H1 (cell line): Measurements from ENCODE around the gene C2CD4A. TPM values are rescaled to one million over a fixed set of nuclear protein-coding genes. Genes with fewer than 3 reads are reported as not detected.

Experiments
- CTCF ChIA-PET: fragments of 300-600 bp; sonication (Branson Sonifier 250); formaldehyde crosslinking; loops from one replicate; lab custom pipeline; 2021; ENCODE audit not compliant: partially characterized antibody; lab: Charles Lee
- POLR2A ChIA-PET: fragments of 300-600 bp; sonication (Branson Sonifier 250); formaldehyde crosslinking; loops from one replicate; lab custom pipeline; 2021; ENCODE audit warnings: inconsistent platforms; ENCODE audit not compliant: partially characterized antibody; lab: Charles Lee
- DNase-seq, 2 experiments: peaks; one replicate each; pipeline versions ENCODE4 v3.0.0 to v3.0.0-alpha.2; 2010 to 2022; ENCODE audit warnings: low spot score in 2 of 2, low read depth in 1 of 2, mixed read lengths in 1 of 2
- FAIRE-seq: peaks from 2 replicates; lab custom pipeline; 2011; peaks lifted over from hg19 to GRCh38; lab: Jason Lieb, UNC
- H2AFZ ChIP-seq: 2 replicates; pipeline ENCODE4 v1.8.1; 2012; ENCODE audit warnings: low read length, inconsistent platforms
- H2AK5ac ChIP-seq: 2 replicates; pipeline ENCODE4 v1.6.1; 2013; ENCODE audit warnings: low read depth, low read length
- H2BK120ac ChIP-seq: replicated peaks from 2 replicates; pipeline ENCODE3; 2013; ENCODE audit warnings: low read depth, low read length, inconsistent platforms
- H2BK12ac ChIP-seq: 2 replicates; pipeline ENCODE4 v1.6.1; 2013; ENCODE audit warnings: low read depth, low read length
- H2BK15ac ChIP-seq: 2 replicates; pipeline ENCODE4 v1.6.1; 2013; ENCODE audit warnings: low read length
- H2BK20ac ChIP-seq: 2 replicates; pipeline ENCODE4 v1.6.1; 2013; ENCODE audit warnings: low read length
- H2BK5ac ChIP-seq: 2 replicates; pipeline ENCODE4 v1.6.1; 2013; ENCODE audit warnings: low read depth, low read length
- H3K14ac ChIP-seq: 2 replicates; pipeline ENCODE4 v1.6.1; 2013; ENCODE audit warnings: inconsistent platforms; ENCODE audit not compliant: insufficient read length
- H3K18ac ChIP-seq: 2 replicates; pipeline ENCODE4 v1.6.1; 2013; ENCODE audit warnings: low read length; ENCODE audit errors: extremely low read depth
- H3K23ac ChIP-seq: 2 replicates; pipeline ENCODE4 v1.6.1; 2013; ENCODE audit warnings: inconsistent platforms; ENCODE audit not compliant: insufficient read length
- H3K23me2 ChIP-seq: 2 replicates; pipeline ENCODE4 v1.6.1; 2013; ENCODE audit warnings: low read depth, low read length
- H3K27ac ChIP-seq: 2 replicates; pipeline ENCODE4 v1.6.1; 2011; ENCODE audit warnings: low read depth, low read length, inconsistent platforms
- H3K27me3 ChIP-seq, 4 experiments: replicated peaks in 1 of 4; 1 replicate in 1 of 4; 2 replicates in 3 of 4; pipeline versions ENCODE4 v1.6.1 to v1.8.1; 2011 to 2013; ENCODE audit warnings: low read length in 3 of 4, mild to moderate bottlenecking in 3 of 4, inconsistent platforms in 2 of 4, mixed read lengths in 2 of 4, moderate library complexity in 1 of 4; ENCODE audit not compliant: control insufficient read depth in 3 of 4, insufficient read depth in 3 of 4; ENCODE audit errors: extremely low read depth in 1 of 4
- H3K36me3 ChIP-seq, 4 experiments: 2 replicates each; pipeline versions ENCODE4 v1.6.1 to v1.8.1; 2011 to 2013; ENCODE audit warnings: mild to moderate bottlenecking in 4 of 4, low read length in 3 of 4, moderate library complexity in 2 of 4, control low read depth in 1 of 4, inconsistent platforms in 1 of 4; ENCODE audit not compliant: insufficient read depth in 4 of 4, control insufficient read depth in 2 of 4
- H3K4ac ChIP-seq: replicated peaks from 2 replicates; pipeline ENCODE3; 2013; ENCODE audit warnings: low read length, low read depth, mixed read lengths, inconsistent platforms; ENCODE audit not compliant: insufficient read length
- H3K4me1 ChIP-seq, 4 experiments: replicated peaks in 1 of 4; 1 replicate in 1 of 4; 2 replicates in 3 of 4; pipeline versions ENCODE4 v1.6.1 to v1.8.1; 2011 to 2013; ENCODE audit warnings: low read length in 3 of 4, inconsistent platforms in 2 of 4, mixed read lengths in 1 of 4; ENCODE audit not compliant: insufficient read depth in 4 of 4, control insufficient read depth in 3 of 4
- H3K4me2 ChIP-seq, 2 experiments: 2 replicates each; pipeline versions ENCODE4 v1.6.1 to v1.8.1; 2011 to 2013; ENCODE audit warnings: low read depth in 2 of 2, low read length in 2 of 2, control low read depth in 1 of 2, inconsistent platforms in 1 of 2, mild to moderate bottlenecking in 1 of 2; ENCODE audit not compliant: insufficient read depth in 1 of 2
- H3K4me3 ChIP-seq, 4 experiments: fragments of 200-600, 300-600 bp in 1 of 4; sonication (generic), shearing (Covaris generic), sonication (Bioruptor Twin) in 1 of 4; 2 replicates each; pipeline versions ENCODE4 v1.5.1 to v1.8.1; 2011 to 2016; ENCODE audit warnings: low read length in 4 of 4, low read depth in 3 of 4, control low read depth in 2 of 4, inconsistent platforms in 2 of 4, mild to moderate bottlenecking in 2 of 4, mixed read lengths in 1 of 4, moderate library complexity in 1 of 4; ENCODE audit not compliant: insufficient read depth in 2 of 4; ENCODE audit errors: extremely low read depth in 1 of 4
- H3K56ac ChIP-seq: replicated peaks from 2 replicates; pipeline ENCODE3; 2013; ENCODE audit warnings: low read depth, mild to moderate bottlenecking, mixed read lengths, low read length, inconsistent platforms; ENCODE audit not compliant: insufficient read length
- H3K79me1 ChIP-seq: 2 replicates; pipeline ENCODE4 v1.6.1; 2013; ENCODE audit warnings: low read depth, low read length, control low read depth
- H3K79me2 ChIP-seq, 2 experiments: 2 replicates each; pipeline versions ENCODE4 v1.6.1 to v1.8.1; 2012 to 2013; ENCODE audit warnings: low read length in 2 of 2, mild to moderate bottlenecking in 2 of 2, inconsistent platforms in 1 of 2; ENCODE audit not compliant: insufficient read depth in 2 of 2, control insufficient read depth in 1 of 2
- H3K9ac ChIP-seq, 4 experiments: replicated peaks in 1 of 4; 1 replicate in 1 of 4; 2 replicates in 3 of 4; pipeline versions ENCODE4 v1.6.1 to v1.8.1; 2011 to 2013; ENCODE audit warnings: low read depth in 3 of 4, low read length in 3 of 4, control low read depth in 2 of 4, mild to moderate bottlenecking in 2 of 4, moderate library complexity in 2 of 4, inconsistent platforms in 1 of 4; ENCODE audit errors: extremely low read depth in 1 of 4
- H3K9me3 ChIP-seq, 2 experiments: 2 replicates each; pipeline versions ENCODE4 v1.6.1 to v1.8.1; 2012 to 2013; ENCODE audit warnings: mild to moderate bottlenecking in 2 of 2, moderate library complexity in 2 of 2, control low read depth in 1 of 2, inconsistent platforms in 1 of 2, low read depth in 1 of 2, low read length in 1 of 2, mixed read lengths in 1 of 2; ENCODE audit not compliant: insufficient read depth in 2 of 2
- H4K20me1 ChIP-seq, 2 experiments: replicated peaks in 1 of 2; 2 replicates each; pipeline versions ENCODE3 to v1.8.1; 2011 to 2013; ENCODE audit warnings: inconsistent platforms in 2 of 2, low read length in 2 of 2, mild to moderate bottlenecking in 1 of 2; ENCODE audit not compliant: insufficient read depth in 2 of 2, control insufficient read depth in 1 of 2
- H4K5ac ChIP-seq: 2 replicates; pipeline ENCODE4 v1.6.1; 2013; ENCODE audit warnings: low read length, low read depth, mixed read lengths, inconsistent platforms; ENCODE audit not compliant: insufficient read length
- H4K8ac ChIP-seq: 2 replicates; pipeline ENCODE4 v1.8.0; 2013; ENCODE audit warnings: mild to moderate bottlenecking, moderate library complexity, low read length, inconsistent platforms; ENCODE audit not compliant: insufficient read depth; ENCODE audit errors: extremely low read depth
- H4K91ac ChIP-seq: replicated peaks from 2 replicates; pipeline ENCODE3; 2013; ENCODE audit warnings: low read length, mixed read lengths, inconsistent platforms; ENCODE audit not compliant: insufficient read length
- ASH2L ChIP-seq: fragments of 200-600, 300-600 bp; sonication (generic); IDR thresholded peaks from one replicate; pipeline ENCODE4 v1.7.1; 2017; ENCODE audit warnings: low read length
- ATF2 ChIP-seq: IDR thresholded peaks from 2 replicates; pipeline ENCODE4 v1.6.1; 2012; ENCODE audit warnings: low read length, inconsistent platforms
- BCL11A ChIP-seq, 2 experiments: IDR thresholded peaks; one replicate each; pipeline ENCODE4 v1.6.1; 2011; ENCODE audit warnings: low read depth in 2 of 2, low read length in 2 of 2, mild to moderate bottlenecking in 2 of 2
- CBX5 ChIP-seq: fragments of 300-800, 300-1000 bp; sonication (generic); IDR thresholded peaks from 2 replicates; pipeline ENCODE4 v1.7.1; 2016; ENCODE audit warnings: antibody characterized with exemption, low read length, low read depth
- GTF2F1 ChIP-seq: IDR thresholded peaks from 2 replicates; pipeline ENCODE4 v1.6.1; 2012; ENCODE audit warnings: low read depth, low read length, improper control_type of control experiment, borderline replicate concordance
- HDAC2 ChIP-seq, 2 experiments: fragments of 300-600 bp in 1 of 2; sonication (generic) in 1 of 2; IDR thresholded peaks; 2 replicates each; pipeline ENCODE4 v1.6.1; 2011 to 2012; ENCODE audit warnings: low read depth in 2 of 2, low read length in 2 of 2, mild to moderate bottlenecking in 2 of 2, moderate library complexity in 2 of 2, borderline replicate concordance in 1 of 2, inconsistent platforms in 1 of 2
- HDAC6 ChIP-seq: IDR thresholded peaks from one replicate; pipeline ENCODE4 v1.7.1; 2012; ENCODE audit warnings: low read depth, mild to moderate bottlenecking, inconsistent platforms, low read length, moderate library complexity
- NRF1 ChIP-seq: IDR thresholded peaks from 2 replicates; pipeline ENCODE4 v1.6.1; 2011; ENCODE audit warnings: mild to moderate bottlenecking, low read depth, low read length, improper control_type of control experiment
- POLR2AphosphoS5 ChIP-seq: IDR thresholded peaks from 2 replicates; pipeline ENCODE4 v1.6.1; 2011; ENCODE audit warnings: low read depth, low read length
- POU5F1 ChIP-seq: IDR thresholded peaks from 2 replicates; pipeline ENCODE4 v1.6.1; 2011; ENCODE audit warnings: low read depth, mild to moderate bottlenecking, low read length, moderate library complexity
- SIRT6 ChIP-seq: IDR thresholded peaks from one replicate; pipeline ENCODE4 v1.7.1; 2012; ENCODE audit warnings: low read length, inconsistent platforms
- SP4 ChIP-seq: IDR thresholded peaks from 2 replicates; pipeline ENCODE4 v1.6.1; 2012; ENCODE audit warnings: low read length, inconsistent platforms
- WGBS, 2 experiments: shearing (Covaris generic) in 1 of 2; methylation state at CpG; one replicate each; pipeline versions ENCODE4 v1.1.6 to v1.1.7; 2013 to 2015; ENCODE audit warnings: low lambda C conversion rate in 2 of 2, mixed read lengths in 2 of 2, inconsistent platforms in 1 of 2, low coverage in 1 of 2, missing lambda C conversion rate in 1 of 2; ENCODE audit not compliant: insufficient replicate concordance in 2 of 2, insufficient coverage in 1 of 2, insufficient read length in 1 of 2; ENCODE audit errors: extremely low coverage in 1 of 2, missing lambda C conversion rate in 1 of 2; 5-methylcytosine and 5-hydroxymethylcytosine counted together
- polyA plus RNA-seq, 7 experiments: library from polyadenylated mRNA; depleted of rRNA in 3 of 7; stranded (reverse) in 5 of 7; unstranded in 2 of 7; fragments of >200 nt in 5 of 7; fragments of 200-250 nt in 2 of 7; gene quantifications; 1 replicate in 5 of 7; 2 replicates in 1 of 7; 4 replicates in 1 of 7; pipeline versions ENCODE4 v1.2.1 to v1.2.3, GENCODE V29; 2011 to 2013; ENCODE audit warnings: missing spikeins in 2 of 7, mixed read lengths in 2 of 7
- total RNA-seq: library from RNA; stranded (reverse); fragmentation: NEBNext Ultra II Directional; extraction: Animal tissue kit (Norgen Biotek cat#: 25700); gene quantifications from 2 replicates; pipeline ENCODE4 v1.2.1, GENCODE V29; 2021

Gene C2CD4A
- total and polyA plus RNA-seq, 2 of the 8 experiments (the other 6 are each of a cell fraction or from before 2014, with no cell fraction given), result not detected

DNA sequence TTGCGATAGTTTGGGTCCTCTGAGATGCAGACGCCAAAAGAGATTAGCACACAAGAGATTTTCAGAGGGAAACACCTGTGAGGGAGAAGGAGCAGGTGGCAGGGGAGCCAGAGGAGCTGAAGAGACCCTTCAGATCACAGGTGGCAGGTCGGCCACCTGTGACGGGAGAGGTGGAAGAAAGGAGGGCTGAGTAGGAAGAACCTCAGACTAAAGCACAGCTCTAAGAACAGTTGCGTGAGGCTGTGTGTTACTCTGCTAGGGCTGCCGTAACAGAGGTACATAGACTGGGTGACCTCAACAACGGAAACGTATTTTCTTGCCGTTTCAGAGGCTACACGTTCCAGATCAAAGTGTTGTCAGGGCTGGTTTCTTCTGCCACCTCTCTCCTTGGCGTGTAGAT is 38.5 kb downstream of the C2CD4A start:
- Histone ChIP-seq H2BK20ac (no peak overlapping the region), H3K56ac (no peak overlapping the region), H2BK5ac (no peak overlapping the region), H3K23ac (no peak overlapping the region), H4K20me1 (no peaks in the 10 kb centered on the region), H3K79me2 (no peaks in the 10 kb centered on the region), H3K14ac (no peak overlapping the region), H3K4me3 (no peak overlapping the region), H3K18ac (no peak overlapping the region), H3K79me1 (no peaks in the 10 kb centered on the region), H3K4ac (no peak overlapping the region), H3K27me3 (no peaks in the 10 kb centered on the region), H2BK120ac (no peak overlapping the region), H2AK5ac (no peak overlapping the region), H2AFZ (no peak overlapping the region), H3K9me3 (no peaks in the 10 kb centered on the region), H4K5ac (no peak overlapping the region), H2BK15ac (no peak overlapping the region), H3K9ac (no peak overlapping the region), H4K91ac (no peak overlapping the region), H3K27ac (no peak overlapping the region), H3K4me1 (no peaks in the 10 kb centered on the region), H3K4me2 (no peak overlapping the region), H3K23me2 (no peaks in the 10 kb centered on the region), H4K8ac (no peak overlapping the region), H2BK12ac (no peak overlapping the region), H3K36me3 (no peaks in the 10 kb centered on the region)
- WGBS, 2 experiments, result 88% methylated on average over 11 of the region's 11 CpGs; no CpG with 5 or more reads in 1 of the 2 experiments
- ChIA-PET POLR2A (no interaction called here), CTCF (no interaction called here)
- DNase-seq (no peak), FAIRE-seq (no peak)
- TF ChIP-seq BCL11A (IDR thresholded peaks at IDR 0.05; ENCODE audit: low read depth in 2 of 2, low read length in 2 of 2) (no peak), SP4 (no peak), POLR2AphosphoS5 (no peak), HDAC6 (no peak), NRF1 (no peak), GTF2F1 (no peak), CBX5 (no peak), HDAC2 (IDR thresholded peaks at IDR 0.05; ENCODE audit: borderline replicate concordance in 1 of 2, low read depth in 2 of 2, low read length in 2 of 2) (no peak), POU5F1 (no peak), ASH2L (no peak), SIRT6 (no peak), ATF2 (no peak)
